C4-2B (cell line): ENCODE data around the gene SPECC1.

Source experiments
- CTCF ChIP-seq: fragments of 450-650 bp; conservative IDR thresholded peaks from 2 replicates; pipeline ENCODE4 v1.5.1; 2017; ENCODE audit warnings: mild to moderate bottlenecking
- ZFX ChIP-seq: fragments of 450-650 bp; IDR thresholded peaks from 2 replicates; pipeline ENCODE4 v1.6.1; 2017

GRCh38 chr17:20214794-20215193 is 205.6 kb downstream of the SPECC1 start:
- TF ChIP-seq CTCF, result no peak
- TF ChIP-seq ZFX, result no peak
